Astrocyte of the cerebellum (primary cell): ENCODE results near the gene TP53I3.

Experiments
- DNase-seq: peaks from one replicate; pipeline ENCODE4 v3.0.0-alpha.2; 2011; ENCODE audit warnings: low read depth
- H3K4me3 ChIP-seq: 2 replicates; pipeline ENCODE4 v1.5.1; 2011; ENCODE audit warnings: mild to moderate bottlenecking, low read depth, low read length, moderate library complexity
- CTCF ChIP-seq: IDR thresholded peaks from 2 replicates; pipeline ENCODE4 v1.5.1; 2012; ENCODE audit warnings: low read length, low read depth, moderate library complexity, mild to moderate bottlenecking; ENCODE audit errors: missing control alignments
- in situ Hi-C: cut with HindIII; loops from 2 replicates; pipeline ENCODE4 v1.10.0; 2017; ENCODE audit warnings: low sequenced_read_pairs

The TP53I3 gene

DNA sequence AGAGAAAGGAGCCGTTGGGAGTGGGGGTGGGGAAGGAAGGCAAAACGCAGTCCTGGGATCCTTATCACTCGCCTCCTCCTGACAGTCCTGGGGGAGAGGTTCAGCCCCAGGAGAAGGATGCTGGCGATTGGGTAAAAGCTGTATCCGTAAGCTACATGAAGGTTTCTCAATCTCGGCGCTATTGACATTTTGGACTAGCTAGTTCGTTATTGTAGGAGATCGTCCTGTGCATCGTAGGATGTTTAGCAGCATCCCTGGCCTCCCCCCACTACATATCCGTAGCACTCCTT is 511 bp upstream of the TP53I3 start:
- DNase-seq, result no peak
- no peak for TF ChIP-seq CTCF
- peak overlapping the region; percentile 71 for H3K4me3 ChIP-seq
- in situ Hi-C loops, result no loop called here

DNA sequence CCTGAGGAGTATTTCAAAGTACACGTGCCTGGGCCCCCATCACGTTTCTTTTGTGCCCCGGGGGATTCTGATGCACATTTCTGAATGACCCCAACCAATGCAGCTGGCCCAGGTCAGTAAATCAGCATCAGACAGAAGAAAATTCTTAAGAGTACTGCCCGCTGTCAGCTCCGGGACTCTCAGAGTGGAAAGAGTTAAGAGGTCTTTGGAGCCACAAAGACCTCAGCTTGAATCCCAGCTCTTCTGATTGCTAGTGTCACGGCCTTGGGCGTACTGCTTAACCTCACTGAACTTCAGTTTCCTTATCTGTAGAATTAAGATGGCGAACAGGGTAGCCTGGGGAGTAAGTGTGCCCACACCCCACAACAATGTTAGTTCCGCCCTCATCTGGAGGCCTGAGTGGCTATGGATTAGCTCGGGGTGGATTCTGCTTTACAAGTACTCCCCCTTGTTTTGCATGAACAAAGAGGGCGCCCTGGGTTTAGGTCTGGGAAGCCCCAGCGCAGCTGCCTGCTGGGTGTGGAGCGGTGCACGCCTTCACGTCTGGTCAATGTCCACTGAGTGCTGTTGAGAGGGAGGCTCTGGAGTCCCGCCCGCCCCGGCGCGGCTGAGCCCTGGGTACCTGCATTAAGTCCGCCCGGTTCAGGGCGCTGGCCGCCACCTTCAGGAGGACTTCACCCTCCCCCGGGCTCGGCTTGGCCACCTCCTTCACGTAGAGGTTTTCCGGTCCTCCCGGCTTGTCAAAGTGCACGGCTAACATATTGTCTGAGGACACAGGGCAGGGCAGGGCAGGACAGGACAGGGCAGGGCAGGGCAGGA is 858 bp downstream of the TP53I3 start:
- H3K4me3 ChIP-seq, result peak overlapping the region; percentile 71
- peak; percentile 57 for DNase-seq
- no peak for TF ChIP-seq CTCF
- in situ Hi-C loops, result no loop called here

DNA sequence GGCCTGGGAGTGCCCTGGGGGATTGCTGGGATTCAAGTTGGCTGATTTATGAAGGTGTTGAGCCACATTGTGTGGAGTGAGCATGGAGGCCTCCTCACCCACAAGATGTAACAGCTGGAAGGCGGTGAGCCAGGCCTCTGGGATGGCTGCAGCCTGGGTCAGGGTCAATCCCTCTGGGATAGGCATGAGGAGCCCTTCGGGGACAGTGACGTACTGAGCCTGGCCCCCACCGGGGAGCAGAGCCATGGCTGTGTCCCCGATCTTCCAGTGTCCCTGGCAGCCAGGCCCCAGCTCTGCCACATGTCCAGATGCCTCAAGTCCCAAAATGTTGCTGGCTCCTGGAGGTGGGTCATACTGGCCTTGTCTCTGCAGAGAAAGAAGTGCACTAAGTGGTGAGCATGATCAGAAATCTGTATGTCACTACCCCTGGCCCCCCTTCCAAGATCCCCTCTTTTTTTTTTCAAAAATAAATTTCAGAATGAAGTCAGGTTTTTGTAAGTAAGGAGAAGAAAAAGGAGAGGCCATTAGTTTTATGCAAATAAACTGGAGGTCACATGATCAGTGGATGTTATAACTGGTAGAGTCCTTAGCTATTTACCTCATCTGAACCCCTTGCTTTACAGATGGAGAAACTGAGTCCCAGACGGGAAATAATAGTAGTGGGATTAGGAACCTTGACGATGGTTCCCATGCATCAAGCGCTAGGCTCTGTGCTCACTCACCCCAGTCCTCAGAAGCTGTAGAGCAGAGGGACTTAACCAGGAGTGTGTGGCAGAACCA is 1.7 kb downstream of the TP53I3 start:
- no peak for TF ChIP-seq CTCF
- DNase-seq, result no peak
- in situ Hi-C loops, result no loop called here
- H3K4me3 ChIP-seq, result peak overlapping the region; percentile 71

- DNase-seq, result no peak
- TF ChIP-seq CTCF, result no peak
- H3K4me3 ChIP-seq, result no peak overlapping the region
- in situ Hi-C loops, result no loop called here
Measured at GRCh38 chr2:24080701-24081100, 3.9 kb downstream of the TP53I3 start.

GRCh38 chr2:24077879-24078278 is 6.8 kb downstream of the TP53I3 start:
- TF ChIP-seq CTCF, result no peak
- peak overlapping the region; percentile 98 for H3K4me3 ChIP-seq
- DNase-seq, result no peak
- in situ Hi-C loops, result no loop called here

- TF ChIP-seq CTCF, result no peak
- in situ Hi-C loops, result no loop called here
- DNase-seq, result no peak
- peak overlapping the region; percentile 98 for H3K4me3 ChIP-seq
Measured at GRCh38 chr2:24077535-24077877, 7.1 kb downstream of the TP53I3 start.
